Globus pallidus (tissue), 1 donor: ENCODE data around the gene KIRREL1.

Experiments used
- DNase-seq: peaks from one replicate; pipeline ENCODE4 v3.0.0-alpha.2; 2015; ENCODE audit warnings: low spot score

The KIRREL1 gene

GRCh38 chr1:158075078-158075477 lies 81.6 kb downstream of the KIRREL1 start:
- DNase-seq: no peak

- no peak for DNase-seq
Measured at GRCh38 chr1:158076441-158076840, 83.0 kb downstream of the KIRREL1 start.

GRCh38 chr1:158077411-158078256 lies 84.2 kb downstream of the KIRREL1 start:
- no peak for DNase-seq

DNA sequence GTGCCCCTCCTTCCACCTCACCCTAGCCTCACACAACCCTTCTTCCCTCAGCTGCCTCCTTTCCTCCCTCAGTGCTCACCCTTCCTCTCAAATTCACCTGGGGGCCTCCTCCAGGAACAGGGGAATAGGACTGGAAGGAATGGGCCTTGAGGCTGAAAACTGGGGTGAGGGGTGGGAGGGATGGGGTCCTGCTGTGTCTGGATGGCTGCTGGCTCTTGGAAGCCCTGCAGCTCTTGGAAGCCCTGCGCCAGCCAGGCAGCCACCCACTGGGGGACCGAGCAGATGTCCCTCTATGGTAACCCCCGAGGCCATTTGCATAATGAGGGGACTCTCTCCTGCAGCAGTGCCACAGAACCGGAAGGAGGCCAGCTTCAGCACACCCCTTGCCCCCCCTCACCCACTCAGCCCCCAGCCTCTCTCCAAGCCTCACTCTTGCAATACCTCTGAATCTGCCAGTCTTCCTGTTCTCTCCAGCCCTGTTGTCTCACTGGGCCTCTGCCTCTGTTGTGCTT lies 85.2 kb downstream of the KIRREL1 start:
- no peak for DNase-seq

DNA sequence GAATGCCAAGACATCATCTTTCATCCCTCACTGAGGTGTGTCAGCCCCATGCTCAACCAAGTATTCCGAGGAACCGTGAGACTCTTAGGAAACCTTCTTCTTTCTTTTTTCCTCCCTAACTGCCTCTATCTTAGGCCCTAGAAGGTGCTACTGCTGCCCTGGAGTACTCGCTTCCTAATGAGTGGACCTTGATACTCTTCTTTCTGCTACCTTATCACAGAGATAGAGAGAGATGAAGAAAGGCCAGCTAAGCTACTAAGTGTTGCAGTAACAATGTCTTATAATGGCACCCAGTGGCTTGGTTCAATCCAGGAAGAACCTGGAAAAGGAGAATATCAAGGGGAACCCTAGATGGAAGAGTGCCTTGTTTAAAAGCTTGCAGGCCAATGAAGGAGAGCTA lies 86.6 kb downstream of the KIRREL1 start:
- DNase-seq: no peak

DNA sequence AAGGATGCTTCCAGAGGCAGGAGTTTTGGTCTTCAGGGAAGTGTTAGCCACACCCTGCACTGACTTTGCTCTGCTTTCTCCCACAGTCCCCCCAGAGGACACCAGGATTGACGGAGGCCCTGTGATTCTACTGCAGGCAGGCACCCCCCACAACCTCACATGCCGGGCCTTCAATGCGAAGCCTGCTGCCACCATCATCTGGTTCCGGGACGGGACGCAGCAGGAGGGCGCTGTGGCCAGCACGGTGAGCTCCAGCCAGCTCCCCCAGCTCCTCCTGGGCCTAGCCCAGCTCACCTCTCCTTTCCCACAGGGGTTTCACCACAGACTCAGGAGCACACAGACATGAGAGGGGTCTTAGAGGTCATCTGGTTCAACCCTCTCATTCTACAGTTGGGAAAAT lies 90.9 kb downstream of the KIRREL1 start:
- DNase-seq: no peak

DNA sequence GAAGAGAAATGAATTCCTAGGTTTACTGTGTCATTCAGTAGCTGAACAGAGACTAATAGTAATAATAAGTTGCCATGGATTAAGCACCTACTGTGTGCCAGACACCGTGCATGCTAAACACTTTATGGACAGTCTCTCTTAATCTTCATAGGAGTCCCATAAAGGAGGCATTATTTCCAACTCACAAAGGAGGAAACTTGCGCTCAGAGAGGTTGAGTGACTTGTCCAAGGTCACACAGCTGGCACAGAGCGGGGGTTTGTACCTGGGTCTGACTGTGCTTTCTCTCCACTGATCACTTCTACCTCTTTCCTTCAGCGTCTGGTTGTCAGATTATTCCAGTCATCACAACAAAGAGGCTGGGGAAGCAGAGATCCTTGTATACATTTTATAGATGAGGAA lies 91.3 kb downstream of the KIRREL1 start:
- no peak for DNase-seq

DNA sequence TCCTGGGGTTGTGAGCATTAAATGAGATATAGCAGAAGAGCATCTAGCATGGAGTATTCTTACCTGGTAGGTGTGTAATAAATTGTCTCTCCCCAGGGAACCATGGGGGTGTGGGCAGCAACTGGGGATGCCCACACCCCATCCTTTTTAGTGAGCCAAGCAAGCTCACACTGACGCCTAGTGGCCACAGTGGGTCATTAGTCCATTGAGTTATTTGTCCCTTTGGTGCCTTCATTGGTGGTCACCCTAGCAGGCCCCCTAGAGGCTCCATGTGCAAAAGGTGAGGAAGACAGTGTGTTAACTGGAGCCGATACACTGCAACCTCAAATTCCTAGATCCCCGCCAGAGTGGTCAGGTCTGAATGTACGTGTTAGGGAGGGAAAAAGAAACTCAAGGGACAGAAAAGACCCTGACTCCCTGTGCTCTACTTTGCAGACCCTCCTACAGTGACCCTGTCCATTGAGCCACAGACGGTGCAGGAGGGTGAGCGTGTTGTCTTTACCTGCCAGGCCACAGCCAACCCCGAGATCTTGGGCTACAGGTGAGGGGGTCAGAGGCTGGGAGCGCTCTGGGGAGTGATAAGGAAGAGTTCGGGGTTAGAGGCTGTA lies 94.0 kb downstream of the KIRREL1 start:
- DNase-seq: peak; percentile 20

- DNase-seq: no peak
Measured at GRCh38 chr1:158089476-158089875, 96.0 kb downstream of the KIRREL1 start.

- DNase-seq: no peak
Measured at GRCh38 chr1:158089925-158090637, 96.6 kb downstream of the KIRREL1 start.

DNA sequence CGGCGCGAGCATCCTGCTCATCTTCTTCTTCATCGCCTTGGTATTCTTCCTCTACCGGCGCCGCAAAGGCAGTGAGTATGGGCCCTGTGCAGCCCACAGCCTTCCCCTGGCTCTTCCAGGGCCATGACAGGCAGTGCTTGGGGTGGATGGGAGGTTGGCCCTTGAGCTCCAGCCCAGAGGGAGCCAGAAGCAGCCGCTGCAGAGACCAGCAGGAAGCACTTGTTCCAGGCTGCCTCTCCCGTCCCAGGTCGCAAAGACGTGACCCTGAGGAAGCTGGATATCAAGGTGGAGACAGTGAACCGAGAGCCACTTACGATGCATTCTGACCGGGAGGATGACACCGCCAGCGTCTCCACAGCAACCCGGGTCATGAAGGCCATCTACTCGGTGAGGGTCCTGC lies 99.9 kb downstream of the KIRREL1 start:
- DNase-seq: no peak

- no peak for DNase-seq
Measured at GRCh38 chr1:158094571-158094970, 101.1 kb downstream of the KIRREL1 start.

GRCh38 chr1:158095737-158096335 lies 102.4 kb downstream of the KIRREL1 start:
- no peak for DNase-seq

DNA sequence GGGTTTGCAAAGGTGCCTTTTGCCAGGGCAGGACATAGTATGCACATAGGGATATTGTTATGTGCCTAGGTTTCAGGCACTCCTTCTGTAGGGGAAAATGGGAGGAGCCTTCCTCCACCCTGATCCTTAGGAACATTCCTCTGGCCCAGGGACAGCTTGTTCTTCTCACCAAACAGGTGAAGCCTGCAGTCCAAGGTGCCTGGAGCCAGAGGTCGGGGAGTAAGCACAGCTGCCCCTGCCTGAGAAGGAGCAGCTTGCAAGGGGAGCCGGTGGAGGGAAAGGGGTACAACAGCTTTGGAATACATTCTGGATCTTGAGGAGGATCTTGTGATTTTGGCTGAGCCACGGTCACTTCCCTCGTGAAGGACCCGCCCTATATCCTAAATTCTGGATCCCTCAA lies 104.8 kb downstream of the KIRREL1 start:
- DNase-seq: no peak

DNA sequence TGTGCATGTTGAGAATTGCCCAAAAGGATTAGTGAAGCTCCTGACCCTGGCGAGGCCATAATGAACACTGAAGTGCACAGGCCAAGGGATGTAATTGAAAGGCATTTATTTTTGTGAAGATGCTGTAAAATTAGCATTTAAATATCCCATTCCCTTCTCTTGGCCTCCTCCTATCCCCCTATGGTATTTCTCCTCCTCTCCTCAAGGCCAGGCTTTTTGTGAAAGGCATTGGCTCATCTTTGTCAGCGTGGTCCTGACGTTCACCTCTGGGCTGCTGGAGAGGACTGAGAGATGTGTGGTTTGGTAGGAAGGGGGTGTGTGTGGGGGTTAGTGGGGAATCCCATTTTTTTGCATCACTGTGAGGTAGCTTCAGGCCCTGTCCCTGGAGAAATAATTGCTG lies 105.7 kb downstream of the KIRREL1 start:
- DNase-seq: no peak

- DNase-seq: no peak
Measured at GRCh38 chr1:158100498-158100897, 107.1 kb downstream of the KIRREL1 start.

- no peak for DNase-seq
Measured at GRCh38 chr1:158101455-158101854, 108.0 kb downstream of the KIRREL1 start.

- no peak for DNase-seq
Measured at GRCh38 chr1:158101927-158102326, 108.5 kb downstream of the KIRREL1 start.

DNA sequence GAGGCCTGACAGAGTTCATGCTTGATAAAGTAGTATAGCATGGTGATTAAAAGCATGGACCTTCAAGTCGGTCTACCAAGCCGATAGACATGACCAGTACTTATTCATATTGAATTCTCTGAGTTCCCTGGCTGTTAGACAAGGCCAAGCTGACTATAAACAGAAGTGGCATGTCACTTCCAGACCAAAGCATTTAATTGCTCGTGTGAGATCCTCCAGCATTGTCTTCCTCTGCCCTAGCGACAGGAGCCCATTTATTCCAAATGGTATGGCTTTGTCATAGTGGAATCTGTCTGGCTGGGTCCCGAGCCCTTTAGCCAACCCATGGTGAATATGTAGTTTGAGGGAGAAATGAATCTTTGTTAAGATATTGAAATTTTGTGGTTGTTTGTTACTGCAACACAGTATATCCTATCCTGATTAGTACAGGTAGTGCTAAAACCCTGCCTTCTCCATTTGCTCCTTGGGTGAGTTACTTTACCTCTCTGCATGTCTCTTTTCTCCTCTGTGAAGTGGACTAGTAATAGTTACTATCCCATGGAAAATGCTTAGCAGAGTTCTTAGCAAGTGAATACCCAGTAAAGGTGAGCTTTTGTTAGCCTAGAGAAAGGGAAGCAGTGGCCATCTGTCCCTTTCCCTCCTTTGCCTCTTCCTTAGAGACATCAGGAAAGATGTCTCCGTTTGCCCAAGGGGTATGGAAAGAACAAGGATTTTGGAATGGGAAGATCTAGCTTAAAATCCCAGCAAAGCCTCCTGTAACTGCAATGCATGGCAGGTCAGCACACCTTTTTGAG lies 109.6 kb downstream of the KIRREL1 start:
- DNase-seq: no peak

DNA sequence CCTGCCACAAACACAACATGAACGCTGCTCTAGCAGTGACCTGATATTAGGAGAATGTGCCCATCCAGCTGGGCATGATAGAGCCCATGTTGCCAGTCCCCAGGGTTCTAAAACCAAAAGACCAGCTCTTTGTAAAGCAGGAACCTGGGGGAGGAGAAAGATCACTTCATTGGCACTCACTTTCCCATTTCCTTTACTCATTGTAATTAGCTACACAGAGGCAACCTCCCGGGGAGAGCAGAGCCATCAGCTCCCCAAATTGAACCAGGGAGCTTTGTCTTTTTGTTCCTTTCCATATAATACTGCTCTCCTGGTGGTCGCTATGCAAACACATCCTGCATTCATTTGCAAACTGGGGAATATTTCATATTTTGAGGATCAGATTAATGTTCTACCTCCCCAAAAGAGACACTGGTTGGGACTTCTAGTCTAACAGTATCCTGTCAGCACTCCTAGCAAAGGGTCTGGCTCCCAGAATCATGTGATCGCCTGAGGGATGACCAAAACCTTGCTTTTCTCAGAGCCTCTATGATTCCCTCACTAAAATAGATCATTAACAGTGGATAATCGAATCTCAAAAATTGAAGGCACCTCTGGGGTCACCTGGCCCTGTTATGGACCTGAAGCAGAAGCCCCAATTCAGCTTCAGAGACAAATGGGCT lies 110.5 kb downstream of the KIRREL1 start:
- DNase-seq: no peak

GRCh38 chr1:158104891-158105290 lies 111.4 kb downstream of the KIRREL1 start:
- DNase-seq: no peak
